Retina (tissue), 1 donor: Measurements from ENCODE around the gene SLC8A1.

Source experiments
- DNase-seq: peaks from one replicate; pipeline ENCODE4 v3.0.0-alpha.2; 2016

The SLC8A1 gene

DNA sequence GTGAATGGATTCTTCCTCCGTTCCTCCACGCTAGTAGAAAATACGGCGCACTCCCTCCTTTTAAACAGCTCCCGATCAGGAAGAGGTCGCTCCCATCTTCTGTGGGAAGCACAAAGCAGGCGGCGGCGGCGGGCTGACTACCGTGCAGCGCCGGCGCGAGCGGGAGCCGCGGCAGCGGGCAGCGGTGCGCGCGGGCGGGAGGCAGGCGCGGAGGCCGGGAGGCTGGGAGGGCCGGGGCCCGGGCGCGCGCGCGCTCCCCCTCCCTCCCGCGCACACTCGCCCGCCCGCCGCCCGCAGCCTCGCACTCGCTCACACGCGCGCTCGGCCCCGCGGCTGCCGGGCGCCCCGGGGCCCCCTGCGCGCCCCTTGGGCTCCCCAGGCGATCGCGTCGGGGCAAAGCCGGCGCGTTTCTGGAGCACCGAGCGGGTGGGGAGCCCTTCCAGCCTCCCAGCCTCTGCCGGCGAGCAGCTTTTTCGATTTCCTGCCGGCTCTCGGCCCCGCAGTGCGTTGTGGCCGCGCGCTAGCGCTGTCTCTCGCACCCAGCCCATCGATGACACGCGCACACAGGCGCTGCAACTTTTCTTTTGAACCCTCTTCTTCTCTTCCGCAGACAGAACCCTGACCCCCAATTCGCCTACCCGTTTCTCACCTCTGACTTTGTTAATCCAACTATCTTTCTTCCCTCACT, at the start of gene SLC8A1:
Gene SLC8A1, minus strand, starts transcription at position 173 of the 688 bp plus-strand sequence.
- peak; percentile 80 for DNase-seq

DNA sequence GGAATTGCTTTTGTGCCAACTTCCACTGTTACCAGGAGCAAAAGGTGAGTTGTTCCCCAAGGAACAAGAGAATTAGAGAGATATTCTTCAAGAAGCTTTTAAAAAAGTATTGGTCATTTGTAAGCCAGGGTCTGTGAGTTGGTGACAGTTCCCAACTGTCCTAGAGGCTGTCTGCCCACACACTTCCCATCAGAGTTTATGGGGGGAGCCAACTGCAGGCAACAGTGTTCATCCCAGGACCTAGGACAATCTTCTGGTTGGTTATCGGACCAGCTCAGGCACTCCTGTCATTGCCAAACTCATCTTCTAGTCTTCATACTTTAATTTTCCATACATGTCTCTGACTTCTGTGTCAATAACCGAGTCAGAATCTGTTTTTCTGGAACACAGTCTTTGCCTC, 47.5 kb upstream of the SLC8A1 start:
- DNase-seq = no peak

DNA sequence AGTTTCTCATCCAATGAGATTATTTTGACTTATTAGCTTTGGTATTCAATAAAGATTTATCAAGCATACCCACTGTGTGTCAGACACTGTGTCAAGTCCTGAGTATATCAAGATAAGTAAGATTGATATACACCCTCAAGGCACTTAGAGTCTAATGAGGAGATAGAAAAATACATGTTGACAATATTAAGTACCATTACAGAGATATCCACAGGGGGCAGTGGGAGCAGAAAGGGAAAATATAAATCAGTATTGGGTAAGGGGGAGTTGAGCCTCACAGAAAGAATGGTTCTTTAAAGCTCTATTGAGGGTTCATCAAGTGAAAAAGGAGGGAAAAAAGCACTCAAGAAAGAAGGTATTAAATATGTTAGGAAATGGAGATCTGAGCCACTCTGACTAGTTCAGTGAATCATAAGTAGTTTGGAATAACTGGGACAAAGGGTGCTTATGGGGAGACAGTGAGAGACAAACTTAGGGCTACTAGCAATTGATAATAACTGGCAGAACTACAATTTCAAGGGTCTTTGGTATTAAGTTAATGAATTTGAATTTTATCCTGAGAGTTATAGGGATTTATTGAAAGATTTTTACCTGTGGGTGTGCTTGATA, 45.5 kb upstream of the SLC8A1 start:
- no peak for DNase-seq

DNA sequence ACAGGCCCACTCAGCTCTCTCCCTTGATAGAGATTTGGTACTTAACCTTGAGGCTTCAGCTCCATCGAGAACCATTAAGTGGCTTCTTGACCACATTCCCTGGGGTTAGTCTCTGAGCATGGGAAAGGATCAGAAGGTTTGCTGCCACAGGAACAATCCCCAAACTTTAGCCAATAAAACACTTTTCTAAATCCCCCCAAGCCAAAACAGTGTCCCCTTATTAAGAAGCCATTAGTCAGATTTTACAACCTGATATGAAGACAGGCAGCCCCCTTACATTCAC, 37.7 kb upstream of the SLC8A1 start:
- no peak for DNase-seq

DNA sequence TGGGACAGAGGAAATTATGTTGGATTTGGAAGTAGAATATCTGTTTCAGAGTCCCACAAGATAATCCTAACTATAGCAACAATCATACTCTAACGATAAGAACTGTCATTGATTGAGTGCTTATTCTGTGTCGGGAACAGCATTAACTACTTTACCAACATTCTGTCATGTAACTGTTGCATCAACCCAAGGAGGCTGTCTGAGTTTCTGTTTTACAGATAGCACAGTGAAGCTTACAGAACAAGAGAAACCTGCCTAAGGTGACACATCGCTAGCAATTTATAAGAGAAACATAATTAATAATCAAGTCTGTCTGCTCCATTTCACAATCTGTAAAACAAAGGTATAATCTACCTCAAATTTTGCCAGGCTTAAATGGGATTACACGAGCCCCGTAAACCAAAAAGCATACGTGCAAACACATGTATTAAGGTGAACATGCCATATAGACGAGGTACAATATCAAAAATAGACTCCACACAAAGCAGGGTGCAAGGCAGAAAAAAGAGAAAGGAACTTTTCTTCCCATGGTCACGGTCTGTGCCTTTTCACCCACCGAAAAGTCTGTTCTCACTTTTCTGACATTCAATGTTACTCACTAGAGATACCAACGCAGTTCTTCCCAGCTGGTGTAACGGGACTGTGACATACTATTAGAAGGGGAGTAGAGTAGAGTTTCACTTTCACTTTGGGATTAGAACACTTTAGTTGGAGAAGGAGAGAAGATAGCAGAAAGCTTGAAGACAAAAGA, 37.2 kb upstream of the SLC8A1 start:
- no peak for DNase-seq

DNA sequence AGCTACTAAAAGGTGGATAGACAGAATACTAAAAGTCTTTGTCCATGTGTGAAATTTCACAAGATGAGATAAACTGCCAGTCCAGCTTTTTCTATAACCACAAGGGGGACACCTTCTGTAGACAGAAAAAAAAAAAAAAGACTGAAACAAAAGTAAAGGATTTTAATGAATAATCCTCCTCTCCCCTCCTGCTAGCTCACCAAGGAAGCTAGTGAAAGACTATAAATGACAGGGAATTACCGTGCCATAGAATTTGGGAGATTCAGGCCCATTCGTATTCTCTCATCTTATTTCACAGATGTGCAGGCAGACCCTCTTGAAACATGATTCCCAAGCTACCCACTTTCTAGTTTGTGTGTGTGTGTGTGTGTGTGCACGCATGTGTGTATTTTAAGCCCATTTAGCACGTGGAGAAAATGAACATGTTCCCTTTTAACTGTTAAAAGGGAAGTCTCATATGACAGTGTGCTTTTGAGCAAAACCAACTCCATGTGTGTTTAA, 36.3 kb upstream of the SLC8A1 start:
- no peak for DNase-seq

DNA sequence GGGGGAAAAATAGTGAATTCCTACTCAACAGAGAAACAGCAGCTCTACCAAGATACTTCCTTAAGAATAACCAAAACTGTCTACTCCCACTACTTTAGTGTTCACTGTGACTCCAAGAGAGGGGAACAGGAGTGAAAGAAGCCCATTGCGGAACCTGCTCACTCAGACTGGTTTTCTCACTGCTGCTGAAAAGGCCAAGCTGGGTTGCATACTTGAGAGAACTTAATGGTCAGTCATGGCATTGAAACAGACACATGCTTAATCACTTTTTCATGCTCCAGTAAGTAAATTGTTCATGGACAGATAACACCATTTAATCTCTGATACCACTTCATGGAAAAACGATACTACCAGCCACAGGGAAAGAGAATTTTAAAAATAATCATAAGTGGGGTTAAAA, 35.7 kb upstream of the SLC8A1 start:
- peak; percentile 34 for DNase-seq

DNA sequence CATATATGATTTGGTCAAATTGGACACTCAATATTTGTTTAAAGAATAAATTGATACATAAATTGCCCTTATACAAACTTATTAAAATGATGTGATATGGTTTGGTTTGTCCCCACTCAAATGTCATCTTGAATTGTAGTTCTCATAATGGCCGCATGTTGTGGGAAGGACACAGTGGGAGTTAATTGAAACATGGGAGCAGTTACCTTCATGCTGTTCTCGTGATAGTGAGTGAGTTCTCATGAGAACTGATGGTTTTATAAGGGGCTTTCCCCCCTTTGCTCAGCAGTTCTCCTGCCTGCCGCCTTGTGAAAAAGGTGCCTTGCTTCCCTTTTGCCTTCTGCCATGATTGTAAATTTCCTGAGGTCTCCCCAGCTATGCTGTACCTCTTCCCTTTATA, 34.0 kb upstream of the SLC8A1 start:
- DNase-seq = no peak

DNA sequence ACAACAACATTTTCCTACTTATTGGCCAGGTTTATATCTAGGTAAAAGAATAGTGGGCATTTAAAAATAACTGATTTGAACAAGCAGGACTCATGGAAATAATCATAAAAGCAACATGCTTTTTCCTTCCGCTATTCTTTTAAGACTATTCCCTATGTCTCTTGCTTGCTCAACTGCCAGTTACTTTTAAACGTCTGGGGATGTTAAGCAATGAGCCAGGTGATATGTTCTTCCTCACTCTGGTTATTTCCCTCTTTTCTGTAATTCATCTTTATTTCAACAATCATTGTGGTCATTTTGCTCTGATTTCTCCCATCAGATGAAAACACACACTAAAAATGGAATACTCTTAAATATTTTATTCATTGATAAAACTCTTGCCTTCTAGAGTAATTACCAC, 33.4 kb upstream of the SLC8A1 start:
- DNase-seq = no peak

DNA sequence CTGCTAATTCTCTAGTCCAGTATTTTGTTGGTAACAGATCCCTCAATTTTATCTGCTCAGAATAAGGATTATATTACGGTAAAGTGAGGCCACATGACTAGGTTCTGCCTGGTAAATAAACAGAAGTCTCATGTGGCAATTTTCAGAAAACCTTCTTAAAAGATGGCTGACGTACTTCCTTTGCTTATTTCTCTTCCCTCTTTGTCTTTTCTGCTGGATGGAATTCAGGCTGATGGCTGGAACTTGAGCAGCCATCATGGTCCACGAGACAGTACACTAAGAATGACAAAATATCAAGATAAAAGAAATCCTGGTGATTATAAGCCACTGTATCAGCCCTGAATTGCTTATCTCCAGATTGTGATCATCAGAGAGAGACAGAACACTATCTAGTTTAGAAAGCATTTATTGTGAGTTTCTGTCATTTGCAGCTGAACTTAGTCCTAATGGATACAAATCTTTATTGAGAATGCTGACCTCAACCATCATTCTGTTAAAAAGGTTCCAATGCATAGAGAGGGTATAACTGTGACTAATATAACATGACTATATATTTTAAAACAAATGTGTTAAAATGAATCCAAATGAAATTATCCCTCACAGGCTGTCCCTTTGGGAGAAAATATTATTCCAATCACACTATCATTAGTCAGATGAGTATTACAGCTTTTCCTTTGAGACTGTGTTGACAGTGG, 31.8 kb upstream of the SLC8A1 start:
- DNase-seq = no peak

DNA sequence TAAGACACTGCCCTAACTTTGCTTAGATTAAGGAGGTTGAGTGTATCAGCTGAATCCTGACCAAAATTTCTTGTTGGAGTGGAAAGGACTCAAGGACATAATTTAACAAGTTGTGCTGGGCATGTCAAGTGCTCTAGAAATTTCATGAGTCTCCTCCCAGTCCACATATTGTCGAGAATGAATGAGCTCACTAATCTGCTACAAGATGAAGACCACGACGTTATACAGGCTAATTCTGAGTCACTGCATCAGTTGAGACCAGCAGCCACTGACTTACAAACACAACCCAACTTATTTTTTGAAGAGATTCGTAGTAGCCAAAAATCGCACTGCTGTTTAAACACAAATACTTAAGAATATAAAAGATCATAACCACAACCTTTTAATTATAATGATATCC, 28.7 kb upstream of the SLC8A1 start:
- DNase-seq = no peak

DNA sequence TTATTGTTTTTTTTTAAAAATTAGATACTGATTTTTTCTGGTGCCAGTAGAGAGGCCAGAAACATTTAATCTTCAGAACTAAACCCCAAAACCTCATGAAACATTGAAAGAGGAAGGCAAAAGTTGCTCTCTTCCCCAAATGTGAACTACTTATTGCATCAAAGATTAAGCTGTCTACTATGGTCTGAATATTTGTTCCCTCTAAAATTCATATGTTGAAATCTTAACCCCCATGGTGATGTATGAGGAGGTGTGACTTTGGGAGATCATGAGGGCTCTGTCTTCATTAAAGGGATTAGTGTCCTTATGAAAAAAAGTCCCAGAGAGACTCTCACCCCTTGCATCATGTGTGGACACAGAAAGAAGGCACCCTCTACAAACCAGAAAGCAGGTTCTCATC, 28.2 kb upstream of the SLC8A1 start:
- DNase-seq = no peak

DNA sequence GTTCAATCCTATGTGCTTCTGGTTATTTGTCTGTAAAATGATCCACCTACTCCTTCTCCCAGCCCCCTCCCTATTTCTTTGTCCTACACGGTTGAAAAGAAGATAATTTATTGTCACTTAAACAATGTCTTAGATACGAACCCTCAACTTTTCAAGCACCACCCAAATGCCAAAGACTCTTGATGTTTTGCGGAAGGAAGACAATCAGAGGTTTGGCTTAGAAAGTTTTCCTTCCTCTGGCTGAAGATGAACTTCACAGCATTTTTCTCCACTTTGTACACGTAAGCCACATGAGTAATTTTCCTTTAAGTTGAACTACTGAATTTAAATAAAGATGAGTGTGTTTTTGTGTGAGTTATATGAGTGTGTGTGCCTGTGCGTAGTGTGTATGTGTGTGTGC, 25.5 kb upstream of the SLC8A1 start:
- DNase-seq = no peak

DNA sequence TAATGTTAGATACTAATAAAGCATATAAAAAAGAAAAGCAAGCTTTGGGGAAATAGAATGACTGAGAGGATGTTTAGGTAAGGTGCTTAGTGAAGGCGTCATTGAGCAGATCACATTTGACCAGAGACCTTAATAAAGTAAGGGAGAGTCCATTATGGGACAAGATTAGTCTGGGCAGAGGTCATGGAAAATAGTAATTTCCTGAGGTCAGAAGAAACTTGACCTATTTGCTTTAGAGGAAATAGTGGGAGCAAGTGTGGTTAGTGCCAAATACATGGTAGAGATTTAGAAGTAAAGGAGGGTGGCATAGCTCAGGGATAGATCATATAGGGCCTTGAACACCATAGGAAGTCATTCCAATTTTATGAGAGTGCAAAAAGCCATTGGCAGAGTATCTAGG, 24.5 kb upstream of the SLC8A1 start:
- no peak for DNase-seq

DNA sequence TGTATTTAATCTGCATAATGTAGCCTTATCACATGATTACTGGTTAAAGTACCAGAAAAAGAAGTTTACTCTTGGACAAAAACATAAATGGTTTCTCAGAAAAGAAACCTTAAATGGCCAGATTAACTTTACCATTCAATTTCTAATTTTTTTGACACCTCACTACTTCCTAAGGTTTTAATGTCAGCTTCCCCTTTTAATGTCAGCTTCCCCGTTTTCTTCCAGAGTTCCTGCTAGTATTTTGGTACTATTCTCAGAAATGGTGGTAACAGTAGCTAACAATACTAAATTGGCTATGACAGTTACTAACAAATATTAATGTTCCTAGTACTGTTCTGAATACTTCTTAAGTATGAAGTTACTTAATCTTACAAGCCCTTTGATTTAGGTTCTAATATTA, 22.4 kb upstream of the SLC8A1 start:
- DNase-seq = no peak

DNA sequence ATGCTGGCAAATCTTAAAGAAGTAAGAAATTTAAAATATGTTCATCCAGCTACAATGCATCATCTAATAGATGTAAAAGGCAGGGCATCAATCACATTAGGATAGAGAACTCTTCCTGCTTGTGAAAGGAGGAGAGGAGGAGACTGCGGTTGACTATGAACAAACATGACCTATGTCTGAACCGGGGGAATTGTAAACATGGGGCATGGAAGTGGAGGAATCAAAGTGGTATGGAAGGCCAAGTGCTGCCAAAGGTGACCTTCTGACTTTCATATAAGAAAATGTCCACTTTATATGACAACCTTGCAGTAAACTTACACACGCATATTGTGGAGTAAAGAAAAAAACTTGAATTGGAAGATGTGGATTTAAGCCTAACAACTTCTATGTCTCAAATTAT, 20.0 kb upstream of the SLC8A1 start:
- DNase-seq = no peak

DNA sequence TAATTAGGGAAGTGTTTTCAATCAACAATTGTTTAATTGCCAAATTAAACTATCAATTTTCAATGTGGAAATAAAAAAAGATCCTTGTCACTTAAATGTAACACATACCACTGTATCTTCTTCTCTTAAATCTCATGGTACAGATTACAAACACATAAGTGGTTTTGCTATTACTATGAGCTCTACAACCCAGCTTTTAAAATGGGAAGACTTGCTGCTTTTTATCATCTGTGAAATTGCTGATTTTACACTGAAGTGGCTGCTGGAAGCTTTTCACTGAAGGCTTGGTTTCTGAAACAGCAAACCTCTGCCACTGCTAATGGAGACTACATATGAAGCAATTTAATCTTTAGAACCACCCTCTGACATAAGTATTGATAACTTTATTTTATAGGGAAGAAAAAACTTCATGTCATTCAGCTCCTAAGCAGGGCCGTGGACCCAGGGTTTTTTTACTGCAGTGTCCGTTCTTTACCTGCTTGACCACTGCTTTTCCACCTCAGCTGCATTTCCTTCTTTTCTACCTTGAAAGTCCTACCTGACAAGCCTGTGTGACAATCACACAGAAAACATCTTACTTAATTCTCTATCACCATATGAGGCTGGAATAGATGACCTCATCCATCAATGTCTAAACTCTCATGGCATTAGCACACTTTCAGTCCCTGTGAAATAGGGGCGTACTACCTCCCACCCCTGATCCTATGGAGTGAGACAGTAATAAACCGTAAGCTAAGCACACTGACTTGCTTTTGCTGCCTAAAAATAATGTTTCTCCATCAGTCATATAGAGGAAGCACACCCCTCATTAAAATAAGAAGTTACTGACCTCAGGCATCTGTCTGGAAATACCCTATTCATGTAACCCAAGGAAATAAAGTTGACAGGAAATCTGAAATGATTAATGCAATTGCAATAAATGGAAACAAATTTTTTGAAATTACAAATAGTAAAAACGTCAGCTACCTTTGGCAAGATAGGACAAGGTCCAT, 19.2 kb upstream of the SLC8A1 start:
- DNase-seq = no peak

DNA sequence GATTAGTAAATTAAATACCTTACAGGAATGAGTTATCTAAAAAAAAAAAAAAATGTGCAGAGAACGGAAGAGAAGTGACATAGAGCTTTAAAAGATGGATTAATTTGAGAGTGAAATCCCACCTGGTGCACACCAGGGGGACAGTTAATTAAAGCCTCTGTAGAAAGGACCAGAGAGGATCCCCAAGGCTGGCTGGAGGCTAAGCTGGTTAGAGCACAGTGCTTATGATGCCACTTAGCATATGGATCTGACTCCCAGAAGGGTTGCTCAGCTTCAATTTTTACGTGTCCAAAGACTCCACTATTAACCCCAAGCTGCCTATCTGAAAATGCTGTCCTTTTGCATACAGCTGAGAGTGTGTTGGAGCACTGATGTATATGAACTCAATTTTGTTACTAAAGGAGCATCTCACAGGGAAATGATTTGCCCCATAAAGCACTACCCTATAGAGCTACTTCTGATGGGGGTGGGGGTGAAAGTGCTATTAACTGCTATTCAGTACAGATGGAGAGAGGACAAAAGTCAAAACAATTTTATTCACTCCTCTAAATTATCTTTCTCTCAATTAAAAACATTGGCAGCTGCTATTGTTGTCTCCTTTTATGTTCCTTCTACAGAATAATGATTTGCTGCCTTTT, 15.2 kb upstream of the SLC8A1 start:
- DNase-seq = peak; percentile 70

DNA sequence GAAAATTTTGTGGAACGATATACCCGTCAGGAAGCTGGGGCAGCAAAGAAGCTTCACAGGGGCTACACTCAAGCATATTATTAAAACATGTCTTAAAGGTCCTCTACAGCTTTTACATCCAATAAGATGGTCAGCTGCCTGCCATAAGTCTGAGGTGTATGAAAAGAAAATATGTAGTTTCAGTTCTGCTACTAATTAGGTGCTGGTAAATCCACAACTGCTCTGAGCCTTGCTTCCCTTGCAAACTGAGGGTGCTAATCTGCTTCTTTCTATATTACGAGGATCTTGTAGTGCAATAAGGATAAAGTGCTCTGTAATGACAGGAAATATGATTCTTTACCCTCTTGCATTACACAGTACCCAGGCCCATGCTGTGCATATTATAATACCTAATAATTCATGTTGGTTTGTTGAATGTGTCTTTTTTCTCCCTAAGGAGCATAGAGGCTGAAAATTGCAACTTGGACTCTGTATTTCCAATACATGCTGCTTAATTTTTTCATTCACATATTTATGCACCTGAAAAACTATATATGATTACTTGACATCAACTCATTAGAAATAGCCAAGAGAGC, 14.5 kb upstream of the SLC8A1 start:
- DNase-seq = no peak

DNA sequence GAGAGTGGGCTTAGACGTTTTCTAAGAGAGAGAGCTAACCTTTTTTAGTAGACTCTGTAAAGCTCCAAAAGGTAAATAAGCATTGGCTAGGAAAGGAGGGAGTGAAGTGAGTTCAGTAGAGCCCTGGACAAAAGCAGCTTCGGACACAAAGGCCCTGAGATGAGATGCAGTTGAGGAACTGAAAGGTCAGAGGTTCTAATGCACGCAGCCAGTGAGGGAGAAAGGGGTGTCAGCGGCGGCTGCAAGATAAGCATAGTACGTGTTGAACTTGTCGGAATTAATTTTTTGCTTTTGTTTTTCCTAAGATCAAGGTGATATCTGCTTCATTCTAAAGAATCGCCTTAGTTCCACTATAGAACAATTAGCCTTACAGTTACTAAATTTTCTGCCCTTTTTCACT, 11.2 kb upstream of the SLC8A1 start:
- DNase-seq = no peak

DNA sequence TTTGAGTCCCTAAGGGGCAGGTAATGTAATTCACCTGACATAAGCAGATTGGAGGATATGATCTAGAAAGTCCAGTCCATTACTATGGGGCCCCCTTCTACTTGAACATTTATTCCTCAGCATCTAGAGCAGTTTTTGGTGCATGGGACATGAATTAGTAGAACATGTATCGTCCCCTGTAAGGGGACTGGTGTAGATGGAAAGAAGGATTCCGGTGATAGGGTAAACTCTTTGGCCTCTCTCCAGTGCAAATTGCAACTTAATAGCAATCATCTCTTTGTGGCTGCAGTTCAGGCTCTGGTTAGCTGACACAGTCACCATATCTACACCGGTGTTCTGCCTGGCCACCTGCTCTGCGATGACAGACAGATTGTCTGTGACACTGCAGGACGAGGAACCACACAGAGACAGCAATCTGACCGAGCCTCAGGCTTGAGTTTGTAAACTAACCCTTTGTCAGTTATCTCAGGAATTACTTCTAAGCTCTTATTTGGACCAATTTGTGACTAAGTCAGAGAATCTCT, 6.4 kb upstream of the SLC8A1 start:
- no peak for DNase-seq
